Measurements from ENCODE around the gene VPS18. TPM values are rescaled to one million over a fixed set of nuclear protein-coding genes. Genes with fewer than 3 reads are reported as not detected.
A peak's percentile ranks its signal among the peaks of the same experiment; 100 is the strongest.

Gene VPS18
- total and polyA plus RNA-seq, 2 donors (not counting 3 experiments of a cell fraction or from before 2014, with no cell fraction given), result 29.3 to 32.8 TPM

GRCh38 chr15:40915679-40916078 is 21.4 kb downstream of the VPS18 start:
- Histone ChIP-seq H3K4me2 (ENCODE audit: insufficient read depth, low read length) (no peak overlapping the region), H4K20me1 (replicated peaks; ENCODE audit: control insufficient read depth, extremely low read depth, insufficient read depth, low read length) (no peaks in the 10 kb centered on the region), H3K4me3 (replicated peaks in 1 of 3; ENCODE audit: insufficient read depth in 1 of 3, low read depth in 1 of 3, low read length in 3 of 3) (no peak overlapping the region), H3K27me3 (ENCODE audit: control insufficient read depth in 2 of 2, insufficient read depth in 2 of 2, low read length in 2 of 2) (no peaks in the 10 kb centered on the region), H3K4me1 (ENCODE audit: control insufficient read depth, extremely low read depth, insufficient read depth, low read length) (peaks cover 41% of the 10 kb centered on the region), H3K27ac (ENCODE audit: insufficient read depth, low read depth, low read length) (peak overlapping the region; percentile 69), H3K9me3 (replicated peaks; ENCODE audit: control insufficient read depth, insufficient read depth, low read length) (no peaks in the 10 kb centered on the region), H3K9me1 (replicated peaks; ENCODE audit: control insufficient read depth, extremely low read depth, insufficient read depth, low read length) (no peaks in the 10 kb centered on the region), H2AFZ (ENCODE audit: low read depth, low read length) (no peak overlapping the region), H3K36me3 (ENCODE audit: control insufficient read depth in 2 of 2, extremely low read depth in 1 of 2, insufficient read depth in 2 of 2, low read length in 2 of 2) (no peaks in the 10 kb centered on the region), H3K9ac (replicated peaks; ENCODE audit: extremely low read depth, insufficient read depth, low read length) (no peak overlapping the region), H3K79me2 (ENCODE audit: control insufficient read depth, insufficient read depth, low read length) (no peaks in the 10 kb centered on the region)
- ChIA-PET CTCF (interaction anchor here (0.9 to 6.5 kb wide), 8 partner anchors 9 to 269 kb away, joined by 3 to 100 read pairs (median 9); partner anchors contain the start of genes DLL4 and VPS18), POLR2A (interaction anchor here (1.1 to 1.7 kb wide), 5 partner anchors 10 to 26 kb away, joined by 3 to 19 read pairs (median 4); partner anchors contain the start of gene DLL4)
- no TSS peak for BruUV-seq (replicated peaks)
- FAIRE-seq (no peak), DNase-seq (ENCODE audit: low read depth, low spot score) (no peak)
- TF ChIP-seq, protein P1, sequence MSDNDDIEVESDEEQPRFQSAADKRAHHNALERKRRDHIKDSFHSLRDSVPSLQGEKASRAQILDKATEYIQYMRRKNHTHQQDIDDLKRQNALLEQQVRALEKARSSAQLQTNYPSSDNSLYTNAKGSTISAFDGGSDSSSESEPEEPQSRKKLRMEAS (IDR thresholded peaks at IDR 0.05; ENCODE audit: insufficient read depth, insufficient read length), result no peak
- TF ChIP-seq POLR2AphosphoS5 (IDR thresholded peaks at IDR 0.05; ENCODE audit: insufficient read depth, low read depth, low read length) (no peak), JUN (IDR thresholded peaks at IDR 0.05; ENCODE audit: borderline replicate concordance, insufficient read depth, insufficient read length, low read depth) (no peak), CTCF (IDR thresholded peaks at IDR 0.05; ENCODE audit: extremely low read depth in 1 of 2, insufficient read depth in 1 of 2, low read depth in 1 of 2, low read length in 2 of 2) (no peak), FOS (IDR thresholded peaks at IDR 0.05; ENCODE audit: borderline replicate concordance, insufficient read depth, low read length) (no peak), MYC (IDR thresholded peaks at IDR 0.05; ENCODE audit: low read depth, low read length) (no peak), GATA2 (IDR thresholded peaks at IDR 0.05; ENCODE audit: insufficient read depth, insufficient read length, low read depth, low read length) (no peak), EZH2 (IDR thresholded peaks at IDR 0.05; ENCODE audit: borderline replicate concordance, low read depth, low read length, severe bottlenecking) (no peak), POLR2A (IDR thresholded peaks at IDR 0.05; ENCODE audit: low read depth, low read length) (no peak)
- intact Hi-C loops (cut with micrococcal nuclease) (loop anchor here (2.0 kb wide), 1 partner anchor 15 kb away; no protein-coding TSS in a partner anchor), dilution Hi-C loops (cut with MboI; ENCODE audit: extremely low pct_ligation_motif_present, low sequenced_read_pairs) (no loop called here)

Measured in endothelial cell of umbilical vein (primary cell).